Measurements from ENCODE around the gene ASPG.

The ASPG gene

GRCh38 chr14:104054222-104054905 is 31.1 kb upstream of the ASPG start:
- no peak for DNase-seq (ENCODE audit: low read depth)
- H3K4me3 ChIP-seq (ENCODE audit: low read depth, low read length), result no peak overlapping the region
- TF ChIP-seq, protein P1, sequence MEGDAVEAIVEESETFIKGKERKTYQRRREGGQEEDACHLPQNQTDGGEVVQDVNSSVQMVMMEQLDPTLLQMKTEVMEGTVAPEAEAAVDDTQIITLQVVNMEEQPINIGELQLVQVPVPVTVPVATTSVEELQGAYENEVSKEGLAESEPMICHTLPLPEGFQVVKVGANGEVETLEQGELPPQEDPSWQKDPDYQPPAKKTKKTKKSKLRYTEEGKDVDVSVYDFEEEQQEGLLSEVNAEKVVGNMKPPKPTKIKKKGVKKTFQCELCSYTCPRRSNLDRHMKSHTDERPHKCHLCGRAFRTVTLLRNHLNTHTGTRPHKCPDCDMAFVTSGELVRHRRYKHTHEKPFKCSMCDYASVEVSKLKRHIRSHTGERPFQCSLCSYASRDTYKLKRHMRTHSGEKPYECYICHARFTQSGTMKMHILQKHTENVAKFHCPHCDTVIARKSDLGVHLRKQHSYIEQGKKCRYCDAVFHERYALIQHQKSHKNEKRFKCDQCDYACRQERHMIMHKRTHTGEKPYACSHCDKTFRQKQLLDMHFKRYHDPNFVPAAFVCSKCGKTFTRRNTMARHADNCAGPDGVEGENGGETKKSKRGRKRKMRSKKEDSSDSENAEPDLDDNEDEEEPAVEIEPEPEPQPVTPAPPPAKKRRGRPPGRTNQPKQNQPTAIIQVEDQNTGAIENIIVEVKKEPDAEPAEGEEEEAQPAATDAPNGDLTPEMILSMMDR (IDR thresholded peaks at IDR 0.05; ENCODE audit: insufficient read depth, low read depth, low read length, missing control alignments), result no peak

- TF ChIP-seq, protein P1 (IDR thresholded peaks at IDR 0.05; ENCODE audit: insufficient read depth, low read depth, low read length, missing control alignments), result no peak
- H3K4me3 ChIP-seq (ENCODE audit: low read depth, low read length), result no peak overlapping the region
- DNase-seq (ENCODE audit: low read depth), result no peak
These were observed 23.2 kb upstream of the ASPG start for GRCh38 chr14:104062281-104062680.

- no peak overlapping the region for H3K4me3 ChIP-seq (ENCODE audit: low read depth, low read length)
- no peak for DNase-seq (ENCODE audit: low read depth)
- TF ChIP-seq, protein P1 (IDR thresholded peaks at IDR 0.05; ENCODE audit: insufficient read depth, low read depth, low read length, missing control alignments), result no peak
These were observed 21.5 kb upstream of the ASPG start for GRCh38 chr14:104064003-104064402.

- H3K4me3 ChIP-seq (ENCODE audit: low read depth, low read length), result no peak overlapping the region
- TF ChIP-seq, protein P1 (IDR thresholded peaks at IDR 0.05; ENCODE audit: insufficient read depth, low read depth, low read length, missing control alignments), result no peak
- no peak for DNase-seq (ENCODE audit: low read depth)
These were observed 19.2 kb upstream of the ASPG start for GRCh38 chr14:104066279-104066678.

GRCh38 chr14:104066719-104067295 is 18.7 kb upstream of the ASPG start:
- TF ChIP-seq, protein P1 (IDR thresholded peaks at IDR 0.05; ENCODE audit: insufficient read depth, low read depth, low read length, missing control alignments), result no peak
- H3K4me3 ChIP-seq (ENCODE audit: low read depth, low read length), result no peak overlapping the region
- DNase-seq (ENCODE audit: low read depth), result no peak

- no peak for DNase-seq (ENCODE audit: low read depth)
- H3K4me3 ChIP-seq (ENCODE audit: low read depth, low read length), result no peak overlapping the region
- TF ChIP-seq, protein P1 (IDR thresholded peaks at IDR 0.05; ENCODE audit: insufficient read depth, low read depth, low read length, missing control alignments), result no peak
These were observed 16.0 kb upstream of the ASPG start for GRCh38 chr14:104069541-104069940.

- no peak for DNase-seq (ENCODE audit: low read depth)
- TF ChIP-seq, protein P1 (IDR thresholded peaks at IDR 0.05; ENCODE audit: insufficient read depth, low read depth, low read length, missing control alignments), result no peak
- no peak overlapping the region for H3K4me3 ChIP-seq (ENCODE audit: low read depth, low read length)
These were observed 12.9 kb upstream of the ASPG start for GRCh38 chr14:104072586-104072985.

All from GM12865 (cell line).